ENCODE results near the gene GLTP. TPM values are rescaled to one million over a fixed set of nuclear protein-coding genes. Genes with fewer than 3 reads are reported as not detected.

The GLTP gene
- total RNA-seq, 2 donors from 2014 or later, result 42.4 to 48.9 TPM

- ATAC-seq (ENCODE audit: insufficient number of reproducible peaks, low FRiP score, low read depth), result no peak
- no peaks in the 10 kb centered on the region for H3K27me3 ChIP-seq (replicated peaks; ENCODE audit: insufficient read depth)
- H3K27ac ChIP-seq, result no peak overlapping the region
- H3K9me3 ChIP-seq, result no peaks in the 10 kb centered on the region
- no peak for TF ChIP-seq CTCF (IDR thresholded peaks at IDR 0.05)
- no peak overlapping the region for H3K4me3 ChIP-seq
- H3K4me1 ChIP-seq (ENCODE audit: control insufficient read depth in 1 of 2, low read depth in 2 of 2), result no peaks in the 10 kb centered on the region
- DNase-seq (ENCODE audit: low spot score), result no peak
- H3K36me3 ChIP-seq, result peaks cover 40% of the 10 kb centered on the region
Measured at GRCh38 chr12:109920261-109920780, 40.0 kb upstream of the GLTP start.

- H3K4me3 ChIP-seq, result no peak overlapping the region
Measured at GRCh38 chr12:109919456-109919855, 39.1 kb upstream of the GLTP start.

GRCh38 chr12:109916045-109916444, 35.7 kb upstream of the GLTP start:
- no peaks in the 10 kb centered on the region for H3K4me1 ChIP-seq (ENCODE audit: control insufficient read depth in 1 of 2, low read depth in 2 of 2)
- H3K27ac ChIP-seq, result no peak overlapping the region
- no peak overlapping the region for H3K4me3 ChIP-seq
- no peaks in the 10 kb centered on the region for H3K27me3 ChIP-seq (replicated peaks; ENCODE audit: insufficient read depth)
- no peaks in the 10 kb centered on the region for H3K9me3 ChIP-seq
- peaks cover 53% of the 10 kb centered on the region for H3K36me3 ChIP-seq
- no peak for ATAC-seq (ENCODE audit: insufficient number of reproducible peaks, low FRiP score, low read depth)
- no peak for TF ChIP-seq CTCF (IDR thresholded peaks at IDR 0.05)
- DNase-seq (ENCODE audit: low spot score), result no peak

More at GRCh38 chr12:109919456-109919855, 39.1 kb upstream of the GLTP start:
- Histone ChIP-seq H3K36me3 (peaks cover 48% of the 10 kb centered on the region), H3K4me1 (ENCODE audit: control insufficient read depth in 1 of 2, low read depth in 2 of 2) (no peaks in the 10 kb centered on the region), H3K9me3 (no peaks in the 10 kb centered on the region), H3K27me3 (replicated peaks; ENCODE audit: insufficient read depth) (no peaks in the 10 kb centered on the region), H3K27ac (no peak overlapping the region)
- ATAC-seq (ENCODE audit: insufficient number of reproducible peaks, low FRiP score, low read depth), result no peak
- DNase-seq (ENCODE audit: low spot score), result no peak
- TF ChIP-seq CTCF (IDR thresholded peaks at IDR 0.05), result no peak

- no peak for TF ChIP-seq CTCF (IDR thresholded peaks at IDR 0.05)
- no peaks in the 10 kb centered on the region for H3K27me3 ChIP-seq (replicated peaks; ENCODE audit: insufficient read depth)
- H3K9me3 ChIP-seq, result no peaks in the 10 kb centered on the region
- no peaks in the 10 kb centered on the region for H3K4me1 ChIP-seq (ENCODE audit: control insufficient read depth in 1 of 2, low read depth in 2 of 2)
- ATAC-seq (ENCODE audit: insufficient number of reproducible peaks, low FRiP score, low read depth) (no peak), DNase-seq (ENCODE audit: low spot score) (no peak)
- peaks cover 51% of the 10 kb centered on the region for H3K36me3 ChIP-seq
- H3K27ac ChIP-seq, result no peak overlapping the region
- H3K4me3 ChIP-seq, result no peak overlapping the region
Measured at GRCh38 chr12:109915171-109916040, 35.1 kb upstream of the GLTP start.

- H3K27ac ChIP-seq, result no peak overlapping the region
- no peaks in the 10 kb centered on the region for H3K27me3 ChIP-seq (replicated peaks; ENCODE audit: insufficient read depth)
- ATAC-seq (ENCODE audit: insufficient number of reproducible peaks, low FRiP score, low read depth) (no peak), DNase-seq (ENCODE audit: low spot score) (no peak)
- no peak overlapping the region for H3K4me3 ChIP-seq
- H3K4me1 ChIP-seq (ENCODE audit: control insufficient read depth in 1 of 2, low read depth in 2 of 2), result no peaks in the 10 kb centered on the region
- peaks cover 45% of the 10 kb centered on the region for H3K36me3 ChIP-seq
- TF ChIP-seq CTCF (IDR thresholded peaks at IDR 0.05), result no peak
- no peaks in the 10 kb centered on the region for H3K9me3 ChIP-seq
Measured at GRCh38 chr12:109914461-109914860, 34.1 kb upstream of the GLTP start.

Data from thoracic aorta (tissue), 2 donors.